Measurements from ENCODE around the gene C16orf74.

Gene C16orf74

DNA sequence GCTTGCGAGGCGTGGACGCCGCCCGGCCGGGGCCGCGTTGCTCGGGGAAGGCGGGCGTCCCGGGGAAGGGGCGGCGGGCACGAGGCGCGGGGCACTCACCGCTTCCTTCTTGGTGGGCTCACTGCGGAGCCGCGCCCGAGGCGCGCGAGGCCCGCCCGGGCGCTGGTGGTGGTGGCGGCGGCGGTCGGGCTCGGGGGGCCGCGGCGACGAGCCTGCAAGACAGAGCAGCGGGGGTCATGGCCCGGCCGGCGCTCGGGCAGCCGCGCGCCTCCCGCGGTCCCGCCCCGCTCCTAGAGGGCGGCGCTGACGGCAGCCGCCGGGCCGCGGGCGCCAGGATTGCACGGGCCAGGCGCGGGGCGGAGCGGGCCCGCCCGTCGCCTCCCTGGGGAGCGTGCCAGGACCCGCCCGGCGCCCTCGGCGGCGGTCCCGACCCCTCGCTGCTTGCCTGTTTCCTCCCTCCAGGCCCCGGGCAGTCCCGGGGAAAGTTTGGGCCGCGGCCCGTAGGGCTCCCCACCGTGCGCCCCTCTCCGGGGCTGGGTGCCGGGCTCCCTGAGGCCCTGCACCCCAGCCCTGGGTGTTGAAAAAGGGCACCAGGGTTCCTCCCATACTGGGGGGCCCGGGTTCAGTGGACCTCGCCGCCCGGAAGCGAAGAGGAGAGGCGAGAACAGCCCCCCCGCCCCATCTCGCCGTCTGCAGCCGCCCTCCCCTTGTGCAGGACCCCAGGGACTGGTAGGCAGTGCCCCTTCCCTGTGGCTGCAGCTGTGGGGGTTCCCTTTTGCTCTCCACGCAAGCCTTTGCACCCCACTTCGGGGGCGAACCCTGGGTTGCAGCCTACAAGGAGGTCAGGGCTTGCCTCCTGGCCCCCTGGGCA, at the start of gene C16orf74:
Gene C16orf74, minus strand, starts transcription at position 270 of the 871 bp plus-strand sequence. CDS start 15,879 bp downstream, outside the sequence.
- H3K4me3 ChIP-seq (ENCODE audit: low read depth, low read length): peak within 1 kb of the TSS; percentile 64
- peak; percentile 87 for DNase-seq (ENCODE audit: low read depth)
- TF ChIP-seq POLR2A (IDR thresholded peaks at IDR 0.05; ENCODE audit: extremely low read depth, insufficient read length): peak; percentile 49
- TF ChIP-seq MYC (IDR thresholded peaks at IDR 0.05; ENCODE audit: low read depth, low read length): no peak

DNA sequence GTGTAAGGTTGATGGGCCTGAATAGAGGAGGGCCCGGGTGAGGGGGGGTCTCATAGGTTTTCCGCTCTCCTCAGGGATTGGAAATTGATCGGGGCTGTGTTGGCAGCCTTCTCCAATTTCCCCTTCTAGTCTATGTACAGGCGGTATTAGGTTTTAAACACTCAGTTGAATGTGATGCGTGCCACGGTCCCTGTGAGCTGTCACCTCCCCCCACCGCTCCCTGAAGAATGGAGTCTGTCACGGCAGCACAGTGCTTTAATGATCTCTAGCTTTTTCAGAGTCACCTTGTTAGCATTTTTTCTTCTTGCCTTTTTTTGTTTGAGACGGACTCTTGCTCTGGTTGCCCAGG, 49.4 kb upstream of the C16orf74 start:
- H3K4me3 ChIP-seq (ENCODE audit: low read depth, low read length): peak overlapping the region; percentile 81
- TF ChIP-seq, protein P1, sequence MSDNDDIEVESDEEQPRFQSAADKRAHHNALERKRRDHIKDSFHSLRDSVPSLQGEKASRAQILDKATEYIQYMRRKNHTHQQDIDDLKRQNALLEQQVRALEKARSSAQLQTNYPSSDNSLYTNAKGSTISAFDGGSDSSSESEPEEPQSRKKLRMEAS (IDR thresholded peaks at IDR 0.05; ENCODE audit: low read depth, low read length): no peak
- TF ChIP-seq POLR2A (IDR thresholded peaks at IDR 0.05; ENCODE audit: extremely low read depth, insufficient read length): no peak
- no peak for TF ChIP-seq MYC (IDR thresholded peaks at IDR 0.05; ENCODE audit: low read depth, low read length)
- TF ChIP-seq, protein P2, sequence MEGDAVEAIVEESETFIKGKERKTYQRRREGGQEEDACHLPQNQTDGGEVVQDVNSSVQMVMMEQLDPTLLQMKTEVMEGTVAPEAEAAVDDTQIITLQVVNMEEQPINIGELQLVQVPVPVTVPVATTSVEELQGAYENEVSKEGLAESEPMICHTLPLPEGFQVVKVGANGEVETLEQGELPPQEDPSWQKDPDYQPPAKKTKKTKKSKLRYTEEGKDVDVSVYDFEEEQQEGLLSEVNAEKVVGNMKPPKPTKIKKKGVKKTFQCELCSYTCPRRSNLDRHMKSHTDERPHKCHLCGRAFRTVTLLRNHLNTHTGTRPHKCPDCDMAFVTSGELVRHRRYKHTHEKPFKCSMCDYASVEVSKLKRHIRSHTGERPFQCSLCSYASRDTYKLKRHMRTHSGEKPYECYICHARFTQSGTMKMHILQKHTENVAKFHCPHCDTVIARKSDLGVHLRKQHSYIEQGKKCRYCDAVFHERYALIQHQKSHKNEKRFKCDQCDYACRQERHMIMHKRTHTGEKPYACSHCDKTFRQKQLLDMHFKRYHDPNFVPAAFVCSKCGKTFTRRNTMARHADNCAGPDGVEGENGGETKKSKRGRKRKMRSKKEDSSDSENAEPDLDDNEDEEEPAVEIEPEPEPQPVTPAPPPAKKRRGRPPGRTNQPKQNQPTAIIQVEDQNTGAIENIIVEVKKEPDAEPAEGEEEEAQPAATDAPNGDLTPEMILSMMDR (IDR thresholded peaks at IDR 0.05; ENCODE audit: low read depth, low read length): no peak
- no peak for DNase-seq (ENCODE audit: low read depth)

DNA sequence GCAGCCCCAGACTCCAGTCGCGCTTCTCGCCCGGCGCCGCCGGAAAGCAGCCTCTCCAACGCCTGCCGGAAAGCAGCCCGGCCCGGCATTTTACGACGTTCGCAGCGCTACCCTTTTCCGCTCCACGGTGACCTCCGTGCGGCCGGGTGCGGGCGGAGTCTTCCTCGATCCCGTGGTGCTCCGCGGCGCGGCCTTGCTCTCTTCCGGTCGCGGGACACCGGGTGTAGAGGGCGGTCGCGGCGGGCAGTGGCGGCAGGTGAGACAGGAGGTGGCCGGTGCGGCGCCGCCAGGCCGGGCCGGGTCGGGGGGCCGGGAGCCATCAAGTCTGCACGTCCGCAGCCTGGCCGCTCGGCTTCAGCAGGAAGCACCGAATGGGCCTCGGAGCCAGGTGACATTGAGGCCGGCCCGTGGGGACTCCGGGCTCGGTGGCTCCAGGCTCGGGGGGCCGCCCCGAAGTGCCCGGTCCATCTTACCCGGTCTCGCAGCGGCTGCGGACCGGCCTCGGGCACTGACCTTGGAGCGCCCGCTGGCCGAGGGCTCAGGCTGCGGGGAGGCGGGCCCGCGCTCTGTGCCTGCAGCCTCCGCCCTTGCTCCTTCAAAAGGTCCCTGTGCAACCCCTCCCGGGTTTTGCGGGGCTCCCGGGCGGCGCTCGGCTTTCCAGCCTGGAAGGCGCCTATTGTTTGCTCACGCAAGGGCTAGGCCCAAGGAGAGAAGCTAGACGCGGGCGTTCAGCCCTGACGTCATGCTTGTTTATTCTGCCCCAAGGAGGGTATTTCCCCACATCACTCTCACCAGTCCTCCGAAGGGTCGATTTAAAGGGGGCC, 48.8 kb upstream of the C16orf74 start, which contains the start of the genes COX4I1 and EMC8:
Gene COX4I1, plus strand, starts transcription at position 199 of the 824 bp plus-strand sequence. CDS start 1,511 bp downstream, outside the sequence.
Gene EMC8, minus strand, starts transcription at position 48 of the 824 bp plus-strand sequence. CDS start 249 bp downstream, outside the sequence.
- peak; percentile 97 for DNase-seq (ENCODE audit: low read depth)
- peak within 1 kb of the TSS; percentile 81 for H3K4me3 ChIP-seq (ENCODE audit: low read depth, low read length)
- TF ChIP-seq MYC (IDR thresholded peaks at IDR 0.05; ENCODE audit: low read depth, low read length): peak; percentile 79
- TF ChIP-seq, protein P1 (IDR thresholded peaks at IDR 0.05; ENCODE audit: low read depth, low read length): peak; percentile 61
- TF ChIP-seq, protein P2 (IDR thresholded peaks at IDR 0.05; ENCODE audit: low read depth, low read length): no peak
- peak; percentile 82 for TF ChIP-seq POLR2A (IDR thresholded peaks at IDR 0.05; ENCODE audit: extremely low read depth, insufficient read length)

DNA sequence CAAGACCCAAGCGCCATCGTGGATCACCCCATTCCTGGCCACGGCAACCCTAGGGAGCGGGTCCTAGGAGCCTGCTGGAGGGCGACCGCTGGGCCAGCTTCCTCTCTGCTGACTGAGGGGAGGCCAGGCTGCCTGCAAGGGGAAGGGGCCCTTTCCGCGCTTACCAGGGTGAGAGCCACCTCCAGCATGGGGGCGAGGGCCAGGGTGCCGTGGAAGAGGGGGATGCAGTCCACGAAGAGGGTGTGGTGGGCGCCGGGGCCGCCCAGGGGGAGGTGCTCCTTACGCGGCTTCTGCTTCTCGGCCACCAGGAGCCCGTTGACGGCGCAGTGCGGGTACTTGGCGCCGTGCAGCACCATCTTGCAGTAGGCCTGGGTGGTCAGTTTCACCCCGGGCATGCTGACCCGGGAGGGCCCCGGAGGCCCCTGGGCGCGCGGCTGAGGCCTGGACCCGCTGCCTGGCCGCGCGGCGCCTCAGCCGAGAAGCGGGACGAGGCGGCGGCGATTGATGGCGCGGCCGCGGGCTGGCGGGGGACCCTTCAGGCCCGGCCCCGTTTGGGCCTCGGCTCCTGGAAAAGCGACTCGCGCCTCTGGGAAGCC, 48.1 kb upstream of the C16orf74 start:
- TF ChIP-seq, protein P2 (IDR thresholded peaks at IDR 0.05; ENCODE audit: low read depth, low read length): no peak
- TF ChIP-seq, protein P1 (IDR thresholded peaks at IDR 0.05; ENCODE audit: low read depth, low read length): no peak
- TF ChIP-seq POLR2A (IDR thresholded peaks at IDR 0.05; ENCODE audit: extremely low read depth, insufficient read length) (no peak), MYC (IDR thresholded peaks at IDR 0.05; ENCODE audit: low read depth, low read length) (no peak)
- DNase-seq (ENCODE audit: low read depth): peak; percentile 67
- peak overlapping the region; percentile 81 for H3K4me3 ChIP-seq (ENCODE audit: low read depth, low read length)

DNA sequence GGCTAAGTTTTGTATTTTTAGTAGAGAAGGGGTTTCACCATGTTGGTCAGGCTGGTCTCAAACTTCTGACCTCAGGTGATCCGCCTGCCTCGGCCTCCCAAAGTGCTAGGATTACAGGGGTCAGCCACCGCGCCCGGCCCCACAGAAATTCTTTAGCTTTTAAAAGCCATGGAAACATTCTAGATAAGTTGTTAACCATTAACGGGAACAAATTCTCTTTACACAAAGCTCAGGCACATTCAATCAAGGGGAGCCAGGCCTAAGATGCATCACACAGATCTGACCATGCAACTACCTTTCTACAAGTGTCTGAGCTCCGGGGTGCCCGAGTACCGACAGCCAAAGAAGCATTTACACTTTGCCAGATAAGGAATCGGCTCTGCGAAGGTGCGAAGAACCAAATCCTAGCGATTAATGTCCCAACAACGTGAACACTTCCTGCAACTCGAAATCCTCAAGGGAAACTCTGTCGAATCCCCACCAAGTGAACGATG, 47.4 kb upstream of the C16orf74 start:
- DNase-seq (ENCODE audit: low read depth): no peak
- TF ChIP-seq POLR2A (IDR thresholded peaks at IDR 0.05; ENCODE audit: extremely low read depth, insufficient read length): no peak
- TF ChIP-seq, protein P1 (IDR thresholded peaks at IDR 0.05; ENCODE audit: low read depth, low read length): no peak
- TF ChIP-seq, protein P2 (IDR thresholded peaks at IDR 0.05; ENCODE audit: low read depth, low read length): no peak
- no peak for TF ChIP-seq MYC (IDR thresholded peaks at IDR 0.05; ENCODE audit: low read depth, low read length)
- peak overlapping the region; percentile 81 for H3K4me3 ChIP-seq (ENCODE audit: low read depth, low read length)

Data from NB4 (cell line).